IMR-90 (cell line): ENCODE data around the gene RNF138.

Experiments used
- CEBPB ChIP-seq: IDR thresholded peaks from 2 replicates; pipeline ENCODE4 v1.6.1; 2012; ENCODE audit warnings: low read depth, low read length, improper control_type of control experiment
- FOS ChIP-seq: fragments of 150-350 bp; IDR thresholded peaks from 2 replicates; pipeline ENCODE4 v1.6.1; 2016; ENCODE audit warnings: low read depth, low read length
- MAFK ChIP-seq: IDR thresholded peaks from 2 replicates; pipeline ENCODE4 v1.6.1; 2012; ENCODE audit warnings: low read depth, low read length, improper control_type of control experiment
- MAZ ChIP-seq: IDR thresholded peaks from 2 replicates; pipeline ENCODE4 v1.6.1; 2012; ENCODE audit warnings: low read depth, mild to moderate bottlenecking, low read length, improper control_type of control experiment, moderate library complexity, borderline replicate concordance
- NFE2L2 ChIP-seq: fragments of 150-350 bp; IDR thresholded peaks from 2 replicates; pipeline ENCODE4 v1.6.1; 2016; ENCODE audit warnings: low read depth, mild to moderate bottlenecking, low read length
- POLR2A ChIP-seq: IDR thresholded peaks from 2 replicates; pipeline ENCODE4 v1.6.1; 2012; ENCODE audit warnings: mild to moderate bottlenecking, low read depth, low read length
- RCOR1 ChIP-seq: IDR thresholded peaks from 2 replicates; pipeline ENCODE4 v1.6.1; 2012; ENCODE audit warnings: mild to moderate bottlenecking, low read length, improper control_type of control experiment; ENCODE audit not compliant: insufficient replicate concordance
- TF ChIP-seq, protein P1 (sequence below): conservative IDR thresholded peaks from 2 replicates; pipeline ENCODE4 v1.5.1; 2012; ENCODE audit warnings: mild to moderate bottlenecking, low read depth, low read length, improper control_type of control experiment
- TF ChIP-seq, protein P2 (sequence below): fragments of 150-350 bp; IDR thresholded peaks from 2 replicates; pipeline ENCODE4 v1.6.1; 2016; ENCODE audit warnings: low read depth, mild to moderate bottlenecking, low read length, moderate library complexity, borderline replicate concordance

DNA sequence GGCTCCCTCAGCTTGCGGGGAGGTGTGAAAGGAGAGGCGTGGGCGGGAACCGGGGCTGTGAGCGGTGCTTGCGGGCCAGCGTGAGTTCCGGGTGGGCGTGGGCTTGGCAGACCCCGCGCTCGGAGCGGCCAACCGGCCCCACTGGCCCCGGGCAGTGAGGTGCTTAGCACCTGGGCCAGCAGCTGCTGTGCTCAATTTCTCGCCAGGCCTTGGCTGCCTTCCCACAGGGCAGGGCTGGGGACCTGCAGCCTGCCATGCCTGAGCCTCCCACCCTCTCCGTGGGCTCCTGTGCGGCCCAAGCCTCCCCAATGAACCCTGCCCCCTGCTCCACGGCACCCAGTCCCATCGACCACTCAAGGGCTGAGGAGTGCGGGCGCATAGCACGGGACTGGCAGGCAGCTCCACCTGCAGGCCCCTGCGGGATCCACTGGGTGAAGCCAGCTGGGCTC is 48.2 kb downstream of the RNF138 start:
- TF ChIP-seq, protein P1, sequence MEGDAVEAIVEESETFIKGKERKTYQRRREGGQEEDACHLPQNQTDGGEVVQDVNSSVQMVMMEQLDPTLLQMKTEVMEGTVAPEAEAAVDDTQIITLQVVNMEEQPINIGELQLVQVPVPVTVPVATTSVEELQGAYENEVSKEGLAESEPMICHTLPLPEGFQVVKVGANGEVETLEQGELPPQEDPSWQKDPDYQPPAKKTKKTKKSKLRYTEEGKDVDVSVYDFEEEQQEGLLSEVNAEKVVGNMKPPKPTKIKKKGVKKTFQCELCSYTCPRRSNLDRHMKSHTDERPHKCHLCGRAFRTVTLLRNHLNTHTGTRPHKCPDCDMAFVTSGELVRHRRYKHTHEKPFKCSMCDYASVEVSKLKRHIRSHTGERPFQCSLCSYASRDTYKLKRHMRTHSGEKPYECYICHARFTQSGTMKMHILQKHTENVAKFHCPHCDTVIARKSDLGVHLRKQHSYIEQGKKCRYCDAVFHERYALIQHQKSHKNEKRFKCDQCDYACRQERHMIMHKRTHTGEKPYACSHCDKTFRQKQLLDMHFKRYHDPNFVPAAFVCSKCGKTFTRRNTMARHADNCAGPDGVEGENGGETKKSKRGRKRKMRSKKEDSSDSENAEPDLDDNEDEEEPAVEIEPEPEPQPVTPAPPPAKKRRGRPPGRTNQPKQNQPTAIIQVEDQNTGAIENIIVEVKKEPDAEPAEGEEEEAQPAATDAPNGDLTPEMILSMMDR = no peak
- TF ChIP-seq RCOR1 (no peak), POLR2A (no peak), NFE2L2 (no peak), MAZ (no peak), FOS (no peak), CEBPB (no peak), MAFK (no peak)
- TF ChIP-seq, protein P2, sequence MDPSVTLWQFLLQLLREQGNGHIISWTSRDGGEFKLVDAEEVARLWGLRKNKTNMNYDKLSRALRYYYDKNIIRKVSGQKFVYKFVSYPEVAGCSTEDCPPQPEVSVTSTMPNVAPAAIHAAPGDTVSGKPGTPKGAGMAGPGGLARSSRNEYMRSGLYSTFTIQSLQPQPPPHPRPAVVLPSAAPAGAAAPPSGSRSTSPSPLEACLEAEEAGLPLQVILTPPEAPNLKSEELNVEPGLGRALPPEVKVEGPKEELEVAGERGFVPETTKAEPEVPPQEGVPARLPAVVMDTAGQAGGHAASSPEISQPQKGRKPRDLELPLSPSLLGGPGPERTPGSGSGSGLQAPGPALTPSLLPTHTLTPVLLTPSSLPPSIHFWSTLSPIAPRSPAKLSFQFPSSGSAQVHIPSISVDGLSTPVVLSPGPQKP = no peak
